ENCODE measurements around the gene TAF11.
"Not testable (repeated sequence)": the region's sequence is repeated elsewhere in the genome, so short reads cannot be mapped to it uniquely, and the experiment has no call there.

Gene TAF11

GRCh38 chr6:34855463-34855862 is 32.4 kb downstream of the TAF11 start:
- no peak for DNase-seq (ENCODE audit: low read depth in 2 of 2)
- no peak for TF ChIP-seq CTCF (IDR thresholded peaks at IDR 0.05; ENCODE audit: low read depth, low read length)

GRCh38 chr6:34852406-34853085 is 35.3 kb downstream of the TAF11 start:
- H3K4me3 ChIP-seq (replicated peaks in 1 of 2; ENCODE audit: low read depth in 2 of 2, low read length in 2 of 2), result no peak overlapping the region
- no peak for TF ChIP-seq CTCF (IDR thresholded peaks at IDR 0.05; ENCODE audit: low read depth, low read length)
- DNase-seq (ENCODE audit: low read depth in 2 of 2), result no peak

More at GRCh38 chr6:34855463-34855862, 32.4 kb downstream of the TAF11 start:
- no peak overlapping the region for H3K4me3 ChIP-seq (replicated peaks in 1 of 2; ENCODE audit: low read depth in 2 of 2, low read length in 2 of 2)

- DNase-seq (ENCODE audit: low read depth in 2 of 2), result no peak
- no peak for TF ChIP-seq CTCF (IDR thresholded peaks at IDR 0.05; ENCODE audit: low read depth, low read length)
These were observed 36.5 kb downstream of the TAF11 start for GRCh38 chr6:34851361-34851760.

GRCh38 chr6:34849066-34849465 is 38.8 kb downstream of the TAF11 start:
- not testable (repeated sequence) for H3K4me3 ChIP-seq (replicated peaks in 1 of 2; ENCODE audit: low read depth in 2 of 2, low read length in 2 of 2); DNase-seq (ENCODE audit: low read depth in 2 of 2)

More at GRCh38 chr6:34851361-34851760, 36.5 kb downstream of the TAF11 start:
- no peak overlapping the region for H3K4me3 ChIP-seq (replicated peaks in 1 of 2; ENCODE audit: low read depth in 2 of 2, low read length in 2 of 2)

GRCh38 chr6:34839666-34840352 is 48.0 kb downstream of the TAF11 start:
- no peak for DNase-seq (ENCODE audit: low read depth in 2 of 2)
- TF ChIP-seq CTCF (IDR thresholded peaks at IDR 0.05; ENCODE audit: low read depth, low read length), result no peak
- no peak overlapping the region for H3K4me3 ChIP-seq (replicated peaks in 1 of 2; ENCODE audit: low read depth in 2 of 2, low read length in 2 of 2)

- no peak for DNase-seq (ENCODE audit: low read depth in 2 of 2)
- no peak for TF ChIP-seq CTCF (IDR thresholded peaks at IDR 0.05; ENCODE audit: low read depth, low read length)
These were observed 50.3 kb downstream of the TAF11 start for GRCh38 chr6:34837528-34837927.

GRCh38 chr6:34836451-34836850 is 51.4 kb downstream of the TAF11 start:
- DNase-seq (ENCODE audit: low read depth in 2 of 2), result no peak
- no peak overlapping the region for H3K4me3 ChIP-seq (replicated peaks in 1 of 2; ENCODE audit: low read depth in 2 of 2, low read length in 2 of 2)

More at GRCh38 chr6:34837528-34837927, 50.3 kb downstream of the TAF11 start:
- H3K4me3 ChIP-seq (replicated peaks in 1 of 2; ENCODE audit: low read depth in 2 of 2, low read length in 2 of 2), result no peak overlapping the region

More at GRCh38 chr6:34836451-34836850, 51.4 kb downstream of the TAF11 start:
- TF ChIP-seq CTCF (IDR thresholded peaks at IDR 0.05; ENCODE audit: low read depth, low read length), result no peak
